BE2C (cell line): Measurements from ENCODE around the gene MSRB3.
"Not testable (repeated sequence)": the region's sequence is repeated elsewhere in the genome, so short reads cannot be mapped to it uniquely, and the experiment has no call there.

Source experiments
- DNase-seq: peaks from one replicate; pipeline ENCODE4 v3.0.0-alpha.2; 2020
- H3K27me3 ChIP-seq: fragments of 250-450 bp; sonication (Bioruptor Pico); 2 replicates; pipeline ENCODE4 v1.5.1; 2020; ENCODE audit warnings: mild to moderate bottlenecking
- H3K36me3 ChIP-seq: fragments of 250-450 bp; sonication (Bioruptor Pico); 2 replicates; pipeline ENCODE4 v1.5.1; 2020; ENCODE audit warnings: mild to moderate bottlenecking
- H3K4me1 ChIP-seq: fragments of 250-450 bp; sonication (Bioruptor Pico); 2 replicates; pipeline ENCODE4 v1.5.1; 2020
- H3K4me3 ChIP-seq: 2 replicates; pipeline ENCODE4 v1.5.1; 2011; ENCODE audit warnings: low read depth, low read length
- H3K9me3 ChIP-seq: fragments of 250-450 bp; sonication (Bioruptor Pico); 2 replicates; pipeline ENCODE4 v1.5.1; 2020
- CTCF ChIP-seq: IDR thresholded peaks from 2 replicates; pipeline ENCODE4 v1.5.1; 2012; ENCODE audit warnings: mild to moderate bottlenecking, low read depth, low read length

MSRB3 gene

GRCh38 chr12:65474831-65475230 is 196.3 kb downstream of the MSRB3 start:
- Histone ChIP-seq H3K4me3 (no peak overlapping the region), H3K27me3 (no peaks in the 10 kb centered on the region), H3K4me1 (no peaks in the 10 kb centered on the region), H3K9me3 (no peaks in the 10 kb centered on the region; the same call in 1 of the 2 replicates), H3K36me3 (no peaks in the 10 kb centered on the region)
- DNase-seq: no peak
- TF ChIP-seq CTCF: no peak

GRCh38 chr12:65477721-65478120 is 199.2 kb downstream of the MSRB3 start:
- Histone ChIP-seq H3K36me3 (no peaks in the 10 kb centered on the region), H3K4me1 (no peaks in the 10 kb centered on the region), H3K27me3 (no peaks in the 10 kb centered on the region), H3K9me3 (no peaks in the 10 kb centered on the region; the same call in 1 of the 2 replicates), H3K4me3 (no peak overlapping the region)
- DNase-seq: no peak
- no peak for TF ChIP-seq CTCF

GRCh38 chr12:65483891-65484516 is 205.5 kb downstream of the MSRB3 start:
- not testable (repeated sequence) for H3K9me3 ChIP-seq

GRCh38 chr12:65488197-65488596 is 209.7 kb downstream of the MSRB3 start:
- Histone ChIP-seq H3K27me3 (no peaks in the 10 kb centered on the region), H3K9me3 (no peaks in the 10 kb centered on the region), H3K36me3 (no peaks in the 10 kb centered on the region), H3K4me1 (no peaks in the 10 kb centered on the region), H3K4me3 (no peak overlapping the region)
- DNase-seq: no peak
- no peak for TF ChIP-seq CTCF

More at GRCh38 chr12:65483891-65484516, 205.5 kb downstream of the MSRB3 start:
- not testable (repeated sequence) for H3K27me3 ChIP-seq, H3K4me1 ChIP-seq, DNase-seq, H3K36me3 ChIP-seq, H3K4me3 ChIP-seq

- TF ChIP-seq CTCF: no peak
- H3K4me3 ChIP-seq: no peak overlapping the region
- no peaks in the 10 kb centered on the region for H3K27me3 ChIP-seq
- no peaks in the 10 kb centered on the region for H3K36me3 ChIP-seq
- no peaks in the 10 kb centered on the region for H3K4me1 ChIP-seq
- no peaks in the 10 kb centered on the region for H3K9me3 ChIP-seq
- DNase-seq: no peak
Measured at GRCh38 chr12:65490250-65490649, 211.8 kb downstream of the MSRB3 start.

GRCh38 chr12:65492998-65493912 is 214.8 kb downstream of the MSRB3 start:
- Histone ChIP-seq H3K36me3 (no peaks in the 10 kb centered on the region), H3K27me3 (no peaks in the 10 kb centered on the region), H3K4me3 (no peak overlapping the region), H3K9me3 (no peaks in the 10 kb centered on the region), H3K4me1 (no peaks in the 10 kb centered on the region)
- no peak for DNase-seq
- no peak for TF ChIP-seq CTCF
